H1 (cell line): ENCODE measurements around the gene TNNC1. TPM values are rescaled to one million over a fixed set of nuclear protein-coding genes. Genes with fewer than 3 reads are reported as not detected.
A peak's percentile ranks its signal among the peaks of the same experiment; 100 is the strongest.

Experiments used
- CTCF ChIA-PET: fragments of 300-600 bp; sonication (Branson Sonifier 250); formaldehyde crosslinking; loops from one replicate; lab custom pipeline; 2021; ENCODE audit not compliant: partially characterized antibody; lab: Charles Lee
- POLR2A ChIA-PET: fragments of 300-600 bp; sonication (Branson Sonifier 250); formaldehyde crosslinking; loops from one replicate; lab custom pipeline; 2021; ENCODE audit warnings: inconsistent platforms; ENCODE audit not compliant: partially characterized antibody; lab: Charles Lee
- DNase-seq, 2 experiments: peaks; one replicate each; pipeline versions ENCODE4 v3.0.0 to v3.0.0-alpha.2; 2010 to 2022; ENCODE audit warnings: low spot score in 2 of 2, low read depth in 1 of 2, mixed read lengths in 1 of 2
- FAIRE-seq: peaks from 2 replicates; lab custom pipeline; 2011; peaks lifted over from hg19 to GRCh38; lab: Jason Lieb, UNC
- H2AFZ ChIP-seq: 2 replicates; pipeline ENCODE4 v1.8.1; 2012; ENCODE audit warnings: low read length, inconsistent platforms
- H2AK5ac ChIP-seq: 2 replicates; pipeline ENCODE4 v1.6.1; 2013; ENCODE audit warnings: low read depth, low read length
- H2BK120ac ChIP-seq: replicated peaks from 2 replicates; pipeline ENCODE3; 2013; ENCODE audit warnings: low read depth, low read length, inconsistent platforms
- H2BK12ac ChIP-seq: 2 replicates; pipeline ENCODE4 v1.6.1; 2013; ENCODE audit warnings: low read depth, low read length
- H2BK15ac ChIP-seq: 2 replicates; pipeline ENCODE4 v1.6.1; 2013; ENCODE audit warnings: low read length
- H2BK20ac ChIP-seq: 2 replicates; pipeline ENCODE4 v1.6.1; 2013; ENCODE audit warnings: low read length
- H2BK5ac ChIP-seq: 2 replicates; pipeline ENCODE4 v1.6.1; 2013; ENCODE audit warnings: low read depth, low read length
- H3K14ac ChIP-seq: 2 replicates; pipeline ENCODE4 v1.6.1; 2013; ENCODE audit warnings: inconsistent platforms; ENCODE audit not compliant: insufficient read length
- H3K18ac ChIP-seq: 2 replicates; pipeline ENCODE4 v1.6.1; 2013; ENCODE audit warnings: low read length; ENCODE audit errors: extremely low read depth
- H3K23ac ChIP-seq: 2 replicates; pipeline ENCODE4 v1.6.1; 2013; ENCODE audit warnings: inconsistent platforms; ENCODE audit not compliant: insufficient read length
- H3K23me2 ChIP-seq: 2 replicates; pipeline ENCODE4 v1.6.1; 2013; ENCODE audit warnings: low read depth, low read length
- H3K27ac ChIP-seq: 2 replicates; pipeline ENCODE4 v1.6.1; 2011; ENCODE audit warnings: low read depth, low read length, inconsistent platforms
- H3K27me3 ChIP-seq, 4 experiments: replicated peaks in 1 of 4; 1 replicate in 1 of 4; 2 replicates in 3 of 4; pipeline versions ENCODE4 v1.6.1 to v1.8.1; 2011 to 2013; ENCODE audit warnings: low read length in 3 of 4, mild to moderate bottlenecking in 3 of 4, inconsistent platforms in 2 of 4, mixed read lengths in 2 of 4, moderate library complexity in 1 of 4; ENCODE audit not compliant: control insufficient read depth in 3 of 4, insufficient read depth in 3 of 4; ENCODE audit errors: extremely low read depth in 1 of 4
- H3K36me3 ChIP-seq, 4 experiments: 2 replicates each; pipeline versions ENCODE4 v1.6.1 to v1.8.1; 2011 to 2013; ENCODE audit warnings: mild to moderate bottlenecking in 4 of 4, low read length in 3 of 4, moderate library complexity in 2 of 4, control low read depth in 1 of 4, inconsistent platforms in 1 of 4; ENCODE audit not compliant: insufficient read depth in 4 of 4, control insufficient read depth in 2 of 4
- H3K4ac ChIP-seq: replicated peaks from 2 replicates; pipeline ENCODE3; 2013; ENCODE audit warnings: low read length, low read depth, mixed read lengths, inconsistent platforms; ENCODE audit not compliant: insufficient read length
- H3K4me1 ChIP-seq, 4 experiments: replicated peaks in 1 of 4; 1 replicate in 1 of 4; 2 replicates in 3 of 4; pipeline versions ENCODE4 v1.6.1 to v1.8.1; 2011 to 2013; ENCODE audit warnings: low read length in 3 of 4, inconsistent platforms in 2 of 4, mixed read lengths in 1 of 4; ENCODE audit not compliant: insufficient read depth in 4 of 4, control insufficient read depth in 3 of 4
- H3K4me2 ChIP-seq, 2 experiments: 2 replicates each; pipeline versions ENCODE4 v1.6.1 to v1.8.1; 2011 to 2013; ENCODE audit warnings: low read depth in 2 of 2, low read length in 2 of 2, control low read depth in 1 of 2, inconsistent platforms in 1 of 2, mild to moderate bottlenecking in 1 of 2; ENCODE audit not compliant: insufficient read depth in 1 of 2
- H3K4me3 ChIP-seq, 4 experiments: fragments of 200-600, 300-600 bp in 1 of 4; sonication (generic), shearing (Covaris generic), sonication (Bioruptor Twin) in 1 of 4; 2 replicates each; pipeline versions ENCODE4 v1.5.1 to v1.8.1; 2011 to 2016; ENCODE audit warnings: low read length in 4 of 4, low read depth in 3 of 4, control low read depth in 2 of 4, inconsistent platforms in 2 of 4, mild to moderate bottlenecking in 2 of 4, mixed read lengths in 1 of 4, moderate library complexity in 1 of 4; ENCODE audit not compliant: insufficient read depth in 2 of 4; ENCODE audit errors: extremely low read depth in 1 of 4
- H3K56ac ChIP-seq: replicated peaks from 2 replicates; pipeline ENCODE3; 2013; ENCODE audit warnings: low read depth, mild to moderate bottlenecking, mixed read lengths, low read length, inconsistent platforms; ENCODE audit not compliant: insufficient read length
- H3K79me1 ChIP-seq: 2 replicates; pipeline ENCODE4 v1.6.1; 2013; ENCODE audit warnings: low read depth, low read length, control low read depth
- H3K79me2 ChIP-seq, 2 experiments: 2 replicates each; pipeline versions ENCODE4 v1.6.1 to v1.8.1; 2012 to 2013; ENCODE audit warnings: low read length in 2 of 2, mild to moderate bottlenecking in 2 of 2, inconsistent platforms in 1 of 2; ENCODE audit not compliant: insufficient read depth in 2 of 2, control insufficient read depth in 1 of 2
- H3K9ac ChIP-seq, 4 experiments: replicated peaks in 1 of 4; 1 replicate in 1 of 4; 2 replicates in 3 of 4; pipeline versions ENCODE4 v1.6.1 to v1.8.1; 2011 to 2013; ENCODE audit warnings: low read depth in 3 of 4, low read length in 3 of 4, control low read depth in 2 of 4, mild to moderate bottlenecking in 2 of 4, moderate library complexity in 2 of 4, inconsistent platforms in 1 of 4; ENCODE audit errors: extremely low read depth in 1 of 4
- H3K9me3 ChIP-seq, 2 experiments: 2 replicates each; pipeline versions ENCODE4 v1.6.1 to v1.8.1; 2012 to 2013; ENCODE audit warnings: mild to moderate bottlenecking in 2 of 2, moderate library complexity in 2 of 2, control low read depth in 1 of 2, inconsistent platforms in 1 of 2, low read depth in 1 of 2, low read length in 1 of 2, mixed read lengths in 1 of 2; ENCODE audit not compliant: insufficient read depth in 2 of 2
- H4K20me1 ChIP-seq, 2 experiments: replicated peaks in 1 of 2; 2 replicates each; pipeline versions ENCODE3 to v1.8.1; 2011 to 2013; ENCODE audit warnings: inconsistent platforms in 2 of 2, low read length in 2 of 2, mild to moderate bottlenecking in 1 of 2; ENCODE audit not compliant: insufficient read depth in 2 of 2, control insufficient read depth in 1 of 2
- H4K5ac ChIP-seq: 2 replicates; pipeline ENCODE4 v1.6.1; 2013; ENCODE audit warnings: low read length, low read depth, mixed read lengths, inconsistent platforms; ENCODE audit not compliant: insufficient read length
- H4K8ac ChIP-seq: 2 replicates; pipeline ENCODE4 v1.8.0; 2013; ENCODE audit warnings: mild to moderate bottlenecking, moderate library complexity, low read length, inconsistent platforms; ENCODE audit not compliant: insufficient read depth; ENCODE audit errors: extremely low read depth
- H4K91ac ChIP-seq: replicated peaks from 2 replicates; pipeline ENCODE3; 2013; ENCODE audit warnings: low read length, mixed read lengths, inconsistent platforms; ENCODE audit not compliant: insufficient read length
- BACH1 ChIP-seq: IDR thresholded peaks from 2 replicates; pipeline ENCODE4 v1.6.1; 2012; ENCODE audit warnings: low read length, improper control_type of control experiment
- BCL11A ChIP-seq, 2 experiments: IDR thresholded peaks; one replicate each; pipeline ENCODE4 v1.6.1; 2011; ENCODE audit warnings: low read depth in 2 of 2, low read length in 2 of 2, mild to moderate bottlenecking in 2 of 2
- KDM1A ChIP-seq: fragments of 200-600, 300-600 bp; sonication (generic); IDR thresholded peaks from 2 replicates; pipeline ENCODE4 v1.7.1; 2016; ENCODE audit warnings: mild to moderate bottlenecking, low read length, borderline replicate concordance
- KDM4A ChIP-seq: IDR thresholded peaks from one replicate; pipeline ENCODE4 v1.7.1; 2012; ENCODE audit warnings: low read depth, mild to moderate bottlenecking, moderate library complexity, low read length, inconsistent platforms; ENCODE audit not compliant: severe bottlenecking
- KDM5A ChIP-seq: fragments of 200-600 bp; IDR thresholded peaks from 2 replicates; pipeline ENCODE4 v1.7.1; 2012; ENCODE audit warnings: mild to moderate bottlenecking, low read length, inconsistent platforms, mixed read lengths
- POLR2AphosphoS5 ChIP-seq: IDR thresholded peaks from 2 replicates; pipeline ENCODE4 v1.6.1; 2011; ENCODE audit warnings: low read depth, low read length
- RXRA ChIP-seq: IDR thresholded peaks from 2 replicates; pipeline ENCODE4 v1.6.1; 2011; ENCODE audit warnings: low read depth, mild to moderate bottlenecking, low read length, moderate library complexity; ENCODE audit not compliant: insufficient read depth
- TCF12 ChIP-seq: IDR thresholded peaks from 2 replicates; pipeline ENCODE4 v1.6.1; 2011; ENCODE audit warnings: low read depth, mild to moderate bottlenecking, low read length
- WGBS, 2 experiments: shearing (Covaris generic) in 1 of 2; methylation state at CpG; one replicate each; pipeline versions ENCODE4 v1.1.6 to v1.1.7; 2013 to 2015; ENCODE audit warnings: low lambda C conversion rate in 2 of 2, mixed read lengths in 2 of 2, inconsistent platforms in 1 of 2, low coverage in 1 of 2, missing lambda C conversion rate in 1 of 2; ENCODE audit not compliant: insufficient replicate concordance in 2 of 2, insufficient coverage in 1 of 2, insufficient read length in 1 of 2; ENCODE audit errors: extremely low coverage in 1 of 2, missing lambda C conversion rate in 1 of 2; 5-methylcytosine and 5-hydroxymethylcytosine counted together
- polyA plus RNA-seq, 7 experiments: library from polyadenylated mRNA; depleted of rRNA in 3 of 7; stranded (reverse) in 5 of 7; unstranded in 2 of 7; fragments of >200 nt in 5 of 7; fragments of 200-250 nt in 2 of 7; gene quantifications; 1 replicate in 5 of 7; 2 replicates in 1 of 7; 4 replicates in 1 of 7; pipeline versions ENCODE4 v1.2.1 to v1.2.3, GENCODE V29; 2011 to 2013; ENCODE audit warnings: missing spikeins in 2 of 7, mixed read lengths in 2 of 7
- total RNA-seq: library from RNA; stranded (reverse); fragmentation: NEBNext Ultra II Directional; extraction: Animal tissue kit (Norgen Biotek cat#: 25700); gene quantifications from 2 replicates; pipeline ENCODE4 v1.2.1, GENCODE V29; 2021
- TF ChIP-seq, protein P1 (sequence below): IDR thresholded peaks from 2 replicates; pipeline ENCODE4 v1.6.1; 2011; ENCODE audit warnings: low read depth, mild to moderate bottlenecking, low read length; ENCODE audit not compliant: insufficient read depth

Gene TNNC1
- total and polyA plus RNA-seq, 2 of the 8 experiments (the other 6 are each of a cell fraction or from before 2014, with no cell fraction given) = 5.8 to 16.4 TPM

DNA sequence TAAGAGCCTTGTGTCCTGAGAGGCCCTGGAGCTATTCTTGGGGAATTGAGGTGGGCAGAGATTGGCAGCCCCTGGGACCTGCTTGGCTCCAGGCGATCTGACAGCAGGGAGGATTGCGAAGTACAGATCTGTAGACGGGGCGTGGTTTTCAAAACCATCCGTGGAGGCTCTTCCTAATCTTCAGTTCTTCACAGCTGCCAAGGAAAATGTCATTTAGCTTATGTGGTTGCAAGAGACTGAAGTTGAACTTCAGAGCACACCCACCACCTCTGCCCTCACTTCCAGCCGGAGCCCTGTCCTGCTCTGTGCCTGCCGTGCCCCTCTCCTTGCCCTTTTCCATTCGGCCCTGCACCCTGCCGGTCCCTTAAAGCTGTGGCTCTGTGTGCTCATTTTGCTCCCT lies 14.5 kb upstream of the TNNC1 start:
- H2BK15ac ChIP-seq = no peak overlapping the region
- no peak overlapping the region for H2BK120ac ChIP-seq
- H3K18ac ChIP-seq = no peak overlapping the region
- H3K23me2 ChIP-seq = no peaks in the 10 kb centered on the region
- H3K79me2 ChIP-seq = peaks cover 0 to 16% of the 10 kb centered on the region in 2 experiments; a peak in 1 of 4 replicates
- 0 out of 7 replicates have a peak overlapping the region, but pooled peaks of 1 of the 4 experiments have one; percentile 11 for H3K9ac ChIP-seq
- ChIA-PET POLR2A (interaction anchor here (1.0 to 2.0 kb wide), 3 partner anchors 9 to 56 kb away, joined by 3 to 5 read pairs (median 3); no protein-coding TSS in a partner anchor), CTCF (interaction anchor here (0.8 to 8.1 kb wide), 7 partner anchors 10 to 76 kb away, joined by 3 to 79 read pairs (median 6); partner anchors contain the start of genes NISCH, SEMA3G and STAB1)
- no peak overlapping the region for H3K4ac ChIP-seq
- H3K4me2 ChIP-seq = no peak overlapping the region
- WGBS, 2 experiments = 91% methylated on average over 9 of the region's 9 CpGs; no CpG with 5 or more reads in 1 of the 2 experiments
- no peak overlapping the region for H2AK5ac ChIP-seq
- no peak overlapping the region for H4K91ac ChIP-seq
- no peak overlapping the region for H3K27ac ChIP-seq
- peaks cover 2 to 23% of the 10 kb centered on the region in 2 experiments for H4K20me1 ChIP-seq
- no peak overlapping the region for H2BK20ac ChIP-seq
- H3K36me3 ChIP-seq = peaks cover 6 to 37% (median 17%) of the 10 kb centered on the region in 4 experiments; a peak in 7 of 8 replicates
- no peak overlapping the region for H4K5ac ChIP-seq
- no peaks in the 10 kb centered on the region; a peak in 1 of 7 replicates for H3K27me3 ChIP-seq
- H3K79me1 ChIP-seq = peaks cover 14% of the 10 kb centered on the region
- H3K56ac ChIP-seq = no peak overlapping the region
- TF ChIP-seq KDM5A = no peak
- no peak for TF ChIP-seq RXRA
- no peak for TF ChIP-seq POLR2AphosphoS5
- no peak for TF ChIP-seq TCF12
- no peak for TF ChIP-seq KDM4A
- TF ChIP-seq, protein P1, sequence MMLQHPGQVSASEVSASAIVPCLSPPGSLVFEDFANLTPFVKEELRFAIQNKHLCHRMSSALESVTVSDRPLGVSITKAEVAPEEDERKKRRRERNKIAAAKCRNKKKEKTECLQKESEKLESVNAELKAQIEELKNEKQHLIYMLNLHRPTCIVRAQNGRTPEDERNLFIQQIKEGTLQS = no peak
- no peak for TF ChIP-seq KDM1A
- TF ChIP-seq BCL11A (IDR thresholded peaks at IDR 0.05; ENCODE audit: low read depth in 2 of 2, low read length in 2 of 2) = no peak
- no peak for TF ChIP-seq BACH1
- no peak overlapping the region for H4K8ac ChIP-seq
- DNase-seq (no peak), FAIRE-seq (no peak)
- H3K9me3 ChIP-seq = no peaks in the 10 kb centered on the region
- H2BK5ac ChIP-seq = no peak overlapping the region
- no peak overlapping the region for H2BK12ac ChIP-seq
- no peak overlapping the region for H3K4me3 ChIP-seq
- H2AFZ ChIP-seq = no peak overlapping the region
- H3K14ac ChIP-seq = no peak overlapping the region
- H3K23ac ChIP-seq = no peak overlapping the region
- no peaks in the 10 kb centered on the region; a peak in 3 of 7 replicates for H3K4me1 ChIP-seq
